ENCODE results near the gene CEMIP. TPM values are rescaled to one million over a fixed set of nuclear protein-coding genes. Genes with fewer than 3 reads are reported as not detected.

Gene CEMIP
- polyA plus RNA-seq, 1 donor, result 6.7 TPM

GRCh38 chr15:80785811-80786354, 6.7 kb downstream of the CEMIP start:
- DNase-seq, result no peak

GRCh38 chr15:80787316-80787715, 8.1 kb downstream of the CEMIP start:
- no peak for DNase-seq

- no peak for DNase-seq
Measured at GRCh38 chr15:80788536-80788935, 9.4 kb downstream of the CEMIP start.

- DNase-seq, result no peak
Measured at GRCh38 chr15:80789296-80789695, 10.1 kb downstream of the CEMIP start.

GRCh38 chr15:80789796-80790195, 10.6 kb downstream of the CEMIP start:
- DNase-seq, result no peak

GRCh38 chr15:80790236-80790635, 11.1 kb downstream of the CEMIP start:
- DNase-seq, result no peak

- DNase-seq, result no peak
Measured at GRCh38 chr15:80791004-80791403, 11.8 kb downstream of the CEMIP start.

- no peak for DNase-seq
Measured at GRCh38 chr15:80796407-80796806, 17.2 kb downstream of the CEMIP start.

- DNase-seq, result no peak
Measured at GRCh38 chr15:80798911-80799310, 19.7 kb downstream of the CEMIP start.

- DNase-seq, result no peak
Measured at GRCh38 chr15:80800067-80800466, 20.9 kb downstream of the CEMIP start.

GRCh38 chr15:80801891-80802680, 22.9 kb downstream of the CEMIP start:
- DNase-seq, result no peak

- no peak for DNase-seq
Measured at GRCh38 chr15:80803580-80804525, 24.7 kb downstream of the CEMIP start.

- DNase-seq, result no peak
Measured at GRCh38 chr15:80804970-80805495, 25.9 kb downstream of the CEMIP start.

- DNase-seq, result no peak
Measured at GRCh38 chr15:80811781-80812315, 32.7 kb downstream of the CEMIP start.

- no peak for DNase-seq
Measured at GRCh38 chr15:80815106-80815505, 35.9 kb downstream of the CEMIP start.

- DNase-seq, result no peak
Measured at GRCh38 chr15:80816049-80816653, 37.0 kb downstream of the CEMIP start.

- DNase-seq, result no peak
Measured at GRCh38 chr15:80816936-80817335, 37.8 kb downstream of the CEMIP start.

GRCh38 chr15:80817901-80818300, 38.7 kb downstream of the CEMIP start:
- DNase-seq, result no peak

- no peak for DNase-seq
Measured at GRCh38 chr15:80819001-80819400, 39.8 kb downstream of the CEMIP start.

- no peak for DNase-seq
Measured at GRCh38 chr15:80820092-80820491, 40.9 kb downstream of the CEMIP start.

GRCh38 chr15:80822256-80822655, 43.1 kb downstream of the CEMIP start:
- no peak for DNase-seq

GRCh38 chr15:80822676-80823075, 43.5 kb downstream of the CEMIP start:
- DNase-seq, result no peak

Measured in left kidney (tissue), 2 donors.